GM08714 (cell line): ENCODE data around the gene DNMT3A.

Experiments used
- H3K4me3 ChIP-seq: fragments of 200-500 bp; sonication (Bioruptor generic); 2 replicates; pipeline ENCODE4 v1.5.1; 2014; ENCODE audit warnings: mild to moderate bottlenecking, low read length, inconsistent platforms
- ZNF274 ChIP-seq: IDR thresholded peaks from 2 replicates; pipeline ENCODE4 v1.6.1; 2012; ENCODE audit warnings: mild to moderate bottlenecking, low read depth, low read length

The DNMT3A gene

DNA sequence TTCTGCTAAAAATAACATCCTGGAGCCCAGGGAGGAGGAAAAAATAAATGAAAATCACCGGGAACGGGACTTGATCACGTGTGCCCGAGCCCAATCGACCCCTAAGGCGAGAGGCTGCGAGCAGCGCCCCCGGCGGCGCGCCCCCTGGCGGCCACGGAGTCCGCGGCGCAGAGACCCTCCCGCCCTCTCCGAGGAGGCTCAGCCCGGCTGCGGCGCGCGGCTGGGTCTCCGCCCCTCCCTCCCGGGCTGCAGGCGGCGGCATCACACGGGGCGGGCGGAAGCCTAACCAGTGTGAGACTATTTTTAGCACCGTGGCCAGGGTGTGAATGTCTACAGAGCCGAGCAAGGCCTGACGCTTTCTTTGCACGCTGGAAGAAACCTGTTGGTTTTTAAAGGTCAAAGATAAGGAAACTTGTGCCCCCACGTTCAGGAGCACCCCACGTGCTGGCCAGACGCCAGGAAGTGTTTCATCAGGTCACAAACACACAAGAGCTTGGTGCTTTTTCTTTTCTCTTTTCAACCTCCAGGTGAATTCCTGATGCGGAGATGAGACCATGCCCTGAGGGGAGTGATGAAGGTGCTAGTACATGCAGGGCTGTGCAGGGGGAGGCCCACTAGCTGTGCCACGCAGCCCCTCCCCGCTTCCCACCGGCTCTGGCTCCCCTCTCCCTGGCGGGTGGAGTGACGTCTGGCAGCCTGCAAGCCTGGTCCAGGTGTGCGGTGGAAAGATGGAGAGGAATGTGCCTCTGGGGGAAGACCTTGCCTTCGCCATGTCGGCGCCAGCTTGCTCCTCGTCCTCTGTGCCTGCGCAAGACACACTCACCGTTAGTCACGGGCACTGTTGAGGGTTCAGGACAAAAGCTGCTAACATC lies 35.3 kb upstream of the DNMT3A start:
- no peak for TF ChIP-seq ZNF274

DNA sequence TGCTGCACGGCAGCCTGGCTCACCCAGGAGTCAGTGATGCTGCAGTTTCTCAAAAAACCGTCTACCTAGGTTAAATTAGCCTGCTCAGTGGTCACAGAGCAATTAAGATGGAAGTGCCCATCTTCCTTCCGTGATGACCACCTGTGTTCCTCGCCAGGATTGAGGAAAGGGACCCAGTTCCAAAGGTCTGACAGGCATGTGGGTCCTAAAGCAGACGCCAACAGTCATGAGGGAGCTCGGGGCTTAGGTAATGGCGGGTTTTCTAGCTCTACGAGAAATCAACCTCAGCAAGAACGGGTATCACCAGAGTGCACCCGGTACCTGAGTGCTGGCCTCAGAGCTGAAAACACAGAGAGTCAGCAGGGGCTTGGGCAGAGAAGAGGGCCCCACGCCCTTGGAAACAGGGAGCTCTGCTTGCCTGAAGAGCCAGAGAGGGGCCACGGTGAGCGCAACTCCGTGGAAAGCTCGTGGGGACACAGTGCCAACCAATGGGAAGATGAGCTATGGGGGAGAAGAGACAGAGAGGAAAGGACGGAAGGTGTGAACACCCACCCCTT lies 34.3 kb upstream of the DNMT3A start:
- no peak overlapping the region; the same call in 1 of the 2 replicates for H3K4me3 ChIP-seq
- no peak for TF ChIP-seq ZNF274

More for the DNA sequence above, 35.3 kb upstream of the DNMT3A start:
- H3K4me3 ChIP-seq = peak overlapping the region; percentile 2; the same call in 1 of the 2 replicates

DNA sequence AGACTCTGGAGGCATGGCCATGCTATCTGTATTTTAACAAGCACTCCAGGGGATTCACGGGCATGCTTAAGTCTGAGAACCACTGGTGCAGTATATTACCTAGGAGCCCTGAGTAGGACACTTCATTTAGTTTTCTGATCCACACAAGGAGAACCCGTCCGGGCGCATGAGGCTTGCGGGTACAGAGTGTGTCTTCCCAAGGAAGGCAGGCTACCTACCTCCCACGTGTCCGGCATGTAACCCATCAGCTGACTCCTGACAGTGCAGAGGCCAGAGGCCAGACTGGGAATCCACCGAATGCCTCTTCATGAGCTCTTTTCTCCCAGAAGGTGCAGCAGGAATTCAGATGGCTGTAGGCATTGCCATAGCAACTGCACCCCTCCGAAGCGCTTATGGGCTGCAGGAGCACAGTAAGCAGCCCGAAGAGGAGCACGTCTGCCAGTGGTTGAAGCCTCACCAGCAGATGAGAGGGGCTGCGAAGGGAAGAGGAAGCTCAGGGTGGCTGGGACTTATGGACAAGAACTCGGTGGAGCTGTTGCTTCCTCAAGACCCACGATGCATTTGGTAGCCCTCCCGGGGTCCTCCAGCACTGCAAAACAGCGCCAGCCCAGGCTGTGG lies 33.8 kb upstream of the DNMT3A start:
- H3K4me3 ChIP-seq = no peak overlapping the region
- TF ChIP-seq ZNF274 = no peak

DNA sequence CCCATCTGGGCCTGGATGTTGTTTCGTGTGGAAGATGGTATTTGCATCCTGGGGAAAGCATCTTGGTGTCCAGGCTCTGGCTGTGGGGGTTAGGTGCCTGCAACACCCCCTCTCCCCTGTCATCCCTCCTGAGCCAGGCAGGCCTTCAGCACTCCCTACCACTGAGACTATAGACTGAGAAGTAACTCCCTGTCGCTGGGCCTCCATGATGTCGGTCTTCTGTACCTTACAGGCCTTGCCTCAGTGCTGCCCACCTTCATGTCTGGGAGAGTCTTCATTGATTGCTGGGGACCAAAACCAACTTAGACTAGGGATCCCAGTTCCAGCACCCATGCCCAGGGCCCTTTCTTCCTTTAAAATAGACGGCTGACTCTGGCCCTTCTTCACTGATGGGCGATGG lies 33.1 kb upstream of the DNMT3A start:
- no peak overlapping the region for H3K4me3 ChIP-seq

DNA sequence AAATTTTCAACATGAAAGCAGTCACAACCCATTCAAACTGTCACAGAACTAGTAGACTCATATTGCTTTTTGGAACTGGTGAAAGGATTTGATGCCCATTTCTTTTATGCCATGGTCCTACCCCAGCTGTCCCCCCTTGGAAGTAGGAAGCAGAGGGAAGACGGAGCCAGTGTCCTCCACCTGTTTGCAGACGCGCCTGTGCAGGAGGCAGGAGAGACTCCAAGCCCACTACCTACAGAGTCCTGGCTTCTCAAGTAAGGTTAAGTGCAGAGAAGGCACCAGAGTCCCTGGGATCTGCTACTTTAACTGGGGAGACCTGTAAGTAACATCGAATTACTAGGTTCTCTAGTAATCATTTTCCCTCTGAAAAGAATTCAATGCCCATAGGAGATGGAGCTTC lies 32.7 kb upstream of the DNMT3A start:
- H3K4me3 ChIP-seq = no peak overlapping the region
- no peak for TF ChIP-seq ZNF274

More for the DNA sequence above, 33.1 kb upstream of the DNMT3A start:
- no peak for TF ChIP-seq ZNF274

DNA sequence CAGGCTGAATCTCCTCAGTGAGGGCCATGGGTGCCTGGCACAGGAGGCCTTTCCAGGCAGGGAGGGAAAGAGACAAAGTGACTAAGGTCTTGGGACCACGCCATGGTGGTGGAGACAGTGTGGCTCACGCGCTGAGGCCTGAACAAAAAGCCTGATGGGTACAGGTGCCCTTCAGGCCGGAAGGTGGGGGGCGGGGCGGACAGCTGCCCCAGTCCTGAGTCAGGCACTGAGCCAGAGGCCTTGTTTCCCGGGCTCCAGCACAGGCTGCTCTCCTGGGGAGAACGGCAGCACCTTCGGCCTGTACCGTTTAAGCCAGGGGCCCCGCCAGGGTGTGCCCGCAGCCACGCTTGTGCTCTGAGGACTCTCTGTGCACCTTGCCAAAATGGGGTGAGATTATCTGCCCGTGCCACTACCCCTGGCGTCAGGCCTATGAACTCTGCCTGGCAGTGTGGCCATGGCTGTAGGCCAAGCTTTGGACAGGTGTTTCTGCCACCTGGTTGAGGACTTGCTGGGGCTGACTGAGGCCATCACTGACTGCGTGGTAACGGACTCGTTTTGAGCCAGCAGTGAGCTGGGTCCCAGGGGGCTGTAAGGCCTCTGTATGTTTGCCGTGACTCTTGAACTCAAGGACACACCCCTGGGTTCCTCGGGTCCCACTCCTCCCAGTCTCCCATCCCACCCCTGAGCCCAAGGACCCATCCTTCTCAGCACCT lies 31.7 kb upstream of the DNMT3A start:
- no peak for TF ChIP-seq ZNF274

DNA sequence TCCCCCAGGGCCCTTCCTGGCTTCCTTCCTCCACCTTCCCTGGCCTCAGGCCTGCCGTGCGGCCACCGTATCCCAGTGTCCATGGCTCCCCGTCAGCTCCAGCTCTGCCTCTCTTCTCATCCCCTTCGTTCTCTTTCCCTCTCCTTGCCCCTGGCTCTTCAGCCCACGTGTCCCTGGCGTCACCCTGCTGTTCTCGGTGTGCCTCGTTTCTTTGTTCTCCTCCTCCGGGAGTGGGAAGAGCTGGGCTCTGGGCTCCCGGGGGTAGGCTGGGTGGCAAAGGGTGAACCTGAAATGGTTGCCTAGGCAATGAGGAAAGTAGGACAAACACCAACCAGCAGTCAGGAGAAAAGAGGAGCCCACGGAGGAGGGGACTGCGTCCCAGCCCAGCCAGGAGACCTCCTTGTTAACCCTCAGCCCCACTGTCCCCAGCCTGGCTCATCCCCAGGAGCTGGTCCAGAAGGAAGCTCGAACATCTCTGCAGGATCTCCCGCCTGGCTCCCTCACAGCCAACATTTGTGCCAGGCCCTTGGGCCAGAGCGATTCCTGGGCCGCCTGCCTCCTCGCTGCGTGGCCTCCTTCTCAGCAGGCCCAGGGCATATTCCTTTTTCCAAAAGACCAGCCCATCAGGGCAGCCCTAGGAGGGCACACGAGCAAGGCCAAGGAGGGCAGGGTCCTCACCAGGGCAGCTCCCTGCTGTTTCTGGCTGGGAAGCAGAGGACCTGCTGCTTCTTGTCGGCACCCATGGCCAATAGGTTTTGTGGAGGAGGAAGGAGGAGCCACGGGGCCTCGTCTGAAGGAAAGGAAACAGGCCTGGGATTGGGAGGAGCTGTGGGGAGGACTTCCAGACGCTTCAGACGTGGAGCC lies 30.9 kb upstream of the DNMT3A start:
- no peak overlapping the region for H3K4me3 ChIP-seq
- TF ChIP-seq ZNF274 = no peak

More for the DNA sequence above, 31.7 kb upstream of the DNMT3A start:
- H3K4me3 ChIP-seq = no peak overlapping the region

DNA sequence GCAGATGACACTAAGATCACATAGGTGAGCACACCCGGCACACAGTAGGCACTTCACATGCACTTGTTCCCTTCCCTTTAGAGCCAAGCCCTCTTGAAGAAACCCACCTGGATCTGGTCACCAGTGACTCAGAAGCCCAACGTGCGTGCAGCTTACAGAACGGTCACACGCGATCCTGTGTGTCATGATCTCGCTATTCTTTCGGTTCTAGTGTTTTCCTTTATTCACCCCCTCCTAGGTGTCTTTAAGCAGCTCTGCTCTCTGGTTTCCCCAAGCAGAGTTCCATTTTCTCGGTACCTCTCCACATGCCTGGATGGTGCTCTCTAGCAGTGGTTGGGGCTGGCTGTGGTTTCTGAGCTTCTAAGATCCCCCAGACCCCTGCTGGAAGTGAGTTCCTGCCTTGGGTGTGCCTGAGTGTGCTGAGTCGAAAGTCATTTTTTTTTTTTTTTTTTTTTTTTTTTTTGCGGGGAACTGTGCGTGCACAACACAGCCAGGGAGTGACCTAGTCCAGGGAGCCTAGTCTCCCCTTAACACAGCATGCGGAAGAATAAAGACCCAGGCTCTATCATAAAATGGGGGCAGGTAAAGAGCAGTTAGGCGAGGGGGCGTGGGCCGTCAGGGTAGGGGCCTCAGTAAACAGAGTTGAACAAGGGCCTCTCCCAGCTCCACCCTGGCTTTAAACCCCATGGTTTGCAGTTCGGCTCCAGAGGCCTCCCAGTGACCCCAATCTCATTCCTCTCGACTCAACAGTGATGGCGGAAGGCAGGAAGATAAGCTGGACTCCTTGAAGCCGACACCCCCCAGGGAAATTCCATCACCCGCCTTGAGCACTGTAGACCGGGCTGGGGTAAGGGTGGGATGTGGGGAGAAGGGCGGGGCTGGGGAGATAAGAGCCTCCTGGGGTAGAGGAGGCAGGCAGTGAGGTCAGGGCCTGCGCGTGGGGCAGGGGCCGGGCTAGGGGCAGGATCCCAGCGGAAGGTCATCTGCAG lies 29.8 kb upstream of the DNMT3A start:
- TF ChIP-seq ZNF274 = no peak
- H3K4me3 ChIP-seq = no peak overlapping the region

DNA sequence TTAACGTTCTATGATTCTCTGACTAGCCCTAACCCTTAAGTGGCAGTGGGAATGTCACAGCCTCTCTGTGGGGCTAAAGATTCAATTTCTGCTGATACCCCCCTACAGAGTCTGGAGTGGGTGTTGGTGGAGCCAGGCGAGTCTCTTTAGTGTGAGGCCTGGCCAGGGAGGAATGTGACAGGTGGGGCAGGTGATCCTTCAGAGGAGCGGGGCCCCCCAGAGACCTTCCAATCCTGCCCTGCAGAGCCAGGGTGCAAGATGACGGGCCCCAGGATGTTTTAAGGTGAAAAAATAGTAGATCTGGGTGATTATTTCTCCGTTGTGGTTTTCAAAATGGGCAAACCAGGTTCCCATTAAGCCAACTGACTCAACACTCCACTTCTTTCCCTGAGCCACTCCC lies 28.2 kb upstream of the DNMT3A start:
- no peak for TF ChIP-seq ZNF274
- no peak overlapping the region for H3K4me3 ChIP-seq

DNA sequence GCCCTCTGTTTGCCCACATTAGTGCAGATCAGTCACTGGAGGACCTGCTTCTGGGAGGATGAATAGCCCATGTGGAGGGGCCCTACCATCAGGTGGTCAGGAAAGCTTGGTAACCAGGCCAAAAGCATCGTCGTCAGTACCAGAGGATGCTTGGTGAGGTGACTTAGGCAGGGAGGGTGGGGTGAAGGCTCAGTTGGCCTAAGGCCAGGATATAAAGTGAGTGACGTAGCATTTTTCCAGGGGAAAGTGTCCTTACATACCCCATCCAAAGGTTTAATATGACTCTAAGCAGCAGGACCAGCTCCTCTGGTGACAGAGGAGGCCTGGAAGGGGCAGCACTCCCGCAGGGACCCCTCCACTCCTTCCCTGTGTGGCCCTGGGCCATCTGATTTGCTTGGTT lies 27.7 kb upstream of the DNMT3A start:
- no peak overlapping the region for H3K4me3 ChIP-seq
- no peak for TF ChIP-seq ZNF274

DNA sequence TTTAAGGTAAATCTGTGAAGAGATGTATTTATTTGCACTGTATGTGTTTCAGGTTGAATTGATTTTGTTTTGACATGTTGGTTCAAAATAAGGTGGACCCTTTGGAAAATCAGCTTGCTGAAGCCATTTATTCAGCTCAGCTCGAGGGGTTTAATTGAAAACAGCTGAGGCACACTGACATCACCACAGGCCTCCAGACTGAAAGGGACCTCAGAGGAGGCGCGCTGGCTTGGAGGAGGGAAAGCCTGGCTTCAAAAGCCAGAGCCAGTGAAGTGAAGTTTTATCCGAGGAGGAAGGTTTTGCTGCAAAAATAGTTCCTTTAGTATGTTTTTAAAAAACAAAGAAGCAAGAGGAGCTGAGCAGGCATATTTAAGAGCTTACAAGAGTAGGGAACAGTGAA lies 26.9 kb upstream of the DNMT3A start:
- TF ChIP-seq ZNF274 = no peak
- H3K4me3 ChIP-seq = no peak overlapping the region

DNA sequence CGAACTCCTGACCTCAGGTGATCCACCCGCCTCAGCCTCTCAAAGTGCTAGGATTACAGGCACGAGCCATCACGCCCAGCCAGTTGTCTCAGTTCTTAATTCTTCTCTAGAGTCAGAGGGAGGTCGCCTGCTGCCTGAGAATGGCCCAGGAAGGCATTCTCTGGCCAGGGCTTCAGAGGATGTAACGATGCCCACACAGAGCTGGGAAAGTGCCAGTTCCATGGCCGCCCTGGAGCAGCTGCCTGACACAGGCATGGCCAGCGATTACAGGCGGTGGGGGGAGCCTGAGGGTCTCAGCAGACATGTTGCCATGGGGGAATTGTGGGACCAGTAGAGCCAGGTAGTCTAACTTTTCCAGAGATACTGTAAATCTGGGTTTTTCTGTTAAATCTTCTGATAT lies 25.6 kb upstream of the DNMT3A start:
- TF ChIP-seq ZNF274 = no peak
- no peak overlapping the region for H3K4me3 ChIP-seq
